Cerebellar nuclear complex (tissue), 1 donor: ENCODE results near the gene ABHD11.
"Not testable (repeated sequence)": the region's sequence is repeated elsewhere in the genome, so short reads cannot be mapped to it uniquely, and the experiment has no call there.

Experiments used
- DNase-seq, 2 experiments: peaks; one replicate each; lab custom pipeline; 2025; lab: John Stamatoyannopoulos, UW

Gene ABHD11

DNA sequence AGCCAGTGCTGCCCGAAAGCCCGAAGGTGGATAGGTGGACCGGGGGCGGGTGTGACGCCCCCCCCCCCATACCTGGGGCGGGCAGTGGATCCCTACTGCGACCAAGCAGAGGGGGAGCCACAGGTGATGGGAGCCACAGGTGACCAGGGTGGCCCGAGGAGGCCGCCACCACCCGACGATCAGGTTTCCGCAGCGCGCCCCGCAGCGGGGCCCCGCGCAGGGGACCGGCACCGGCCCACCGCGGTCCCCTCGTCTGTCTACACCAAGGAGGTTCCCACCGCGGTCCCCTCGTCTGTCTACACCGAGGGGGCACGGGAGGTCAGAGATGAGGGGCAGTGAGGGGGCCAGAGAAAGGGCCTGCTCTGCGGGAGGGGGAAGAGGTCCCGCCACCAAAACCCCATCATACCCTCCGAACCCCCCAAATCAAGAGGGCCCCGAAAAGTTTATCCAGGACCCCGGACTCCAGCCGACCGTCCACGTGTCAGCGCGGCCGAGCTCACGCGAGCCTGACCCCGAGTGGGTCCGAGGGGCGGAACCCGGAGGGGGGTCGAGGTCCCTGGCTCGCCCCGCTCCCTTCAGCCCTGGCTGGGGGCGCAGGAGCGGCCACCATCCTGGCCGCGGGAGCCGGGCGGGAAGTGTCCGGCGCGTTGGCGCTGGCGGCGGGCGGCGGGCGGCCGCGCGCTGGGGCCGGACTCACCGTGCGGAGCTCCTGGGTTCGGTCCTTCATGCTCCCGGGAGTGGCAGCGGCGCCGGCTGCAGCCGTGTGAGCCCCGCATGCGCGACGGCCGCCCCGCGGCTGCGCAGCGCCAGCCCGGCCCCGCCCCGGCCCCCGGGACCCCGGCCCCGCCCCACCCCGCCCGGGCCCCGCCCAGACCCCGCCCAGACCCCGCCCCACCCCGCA, 19.4 kb downstream of the ABHD11 start, which contains the start of gene STX1A:
Gene STX1A (minus strand): TSS at position 765 of the 901 bp plus-strand sequence. CDS start 38 bp downstream, at position 727.
- DNase-seq, result no peak

DNA sequence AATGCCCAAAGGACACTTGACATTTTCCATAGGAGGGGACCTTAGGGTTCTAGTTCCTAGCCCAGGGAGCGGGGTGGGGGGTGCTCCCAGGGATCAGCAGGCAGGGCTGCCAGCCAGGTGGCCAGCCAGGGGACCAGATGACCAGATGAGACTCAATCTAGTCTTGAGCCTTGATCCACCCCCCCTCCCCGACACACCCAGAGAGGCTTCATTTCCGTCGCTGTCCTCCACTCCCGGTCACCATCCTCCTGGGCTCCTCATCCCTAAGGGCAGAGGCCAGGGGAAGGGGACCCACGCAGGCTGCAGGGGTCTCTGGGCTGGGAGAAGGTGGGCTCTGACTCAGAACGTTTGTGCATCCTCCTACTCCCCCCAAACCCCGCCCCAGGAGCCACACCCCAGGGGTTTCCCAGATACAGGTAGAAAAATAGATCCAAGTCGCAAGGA, 20.1 kb downstream of the ABHD11 start:
- DNase-seq, result no peak

DNA sequence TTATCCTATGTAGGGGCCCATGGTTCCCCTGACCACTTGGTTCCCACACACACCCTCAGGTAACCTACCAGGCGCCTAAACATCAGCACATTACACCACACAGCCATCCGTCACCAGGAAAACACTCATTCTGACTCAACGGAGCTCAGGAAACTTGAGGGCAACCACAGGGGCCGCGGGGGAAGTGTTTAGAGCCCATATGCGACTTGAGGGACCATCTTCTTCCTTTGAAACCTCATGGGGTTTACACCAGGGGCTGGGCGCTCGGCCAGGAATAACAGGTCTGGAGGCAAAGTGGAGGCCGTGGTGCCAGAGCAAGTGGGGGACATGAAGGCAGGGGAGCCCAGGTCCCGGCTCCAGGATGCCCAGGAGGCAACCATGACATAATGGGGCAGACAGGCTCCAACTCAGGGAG, 20.6 kb downstream of the ABHD11 start:
- DNase-seq, result no peak

DNA sequence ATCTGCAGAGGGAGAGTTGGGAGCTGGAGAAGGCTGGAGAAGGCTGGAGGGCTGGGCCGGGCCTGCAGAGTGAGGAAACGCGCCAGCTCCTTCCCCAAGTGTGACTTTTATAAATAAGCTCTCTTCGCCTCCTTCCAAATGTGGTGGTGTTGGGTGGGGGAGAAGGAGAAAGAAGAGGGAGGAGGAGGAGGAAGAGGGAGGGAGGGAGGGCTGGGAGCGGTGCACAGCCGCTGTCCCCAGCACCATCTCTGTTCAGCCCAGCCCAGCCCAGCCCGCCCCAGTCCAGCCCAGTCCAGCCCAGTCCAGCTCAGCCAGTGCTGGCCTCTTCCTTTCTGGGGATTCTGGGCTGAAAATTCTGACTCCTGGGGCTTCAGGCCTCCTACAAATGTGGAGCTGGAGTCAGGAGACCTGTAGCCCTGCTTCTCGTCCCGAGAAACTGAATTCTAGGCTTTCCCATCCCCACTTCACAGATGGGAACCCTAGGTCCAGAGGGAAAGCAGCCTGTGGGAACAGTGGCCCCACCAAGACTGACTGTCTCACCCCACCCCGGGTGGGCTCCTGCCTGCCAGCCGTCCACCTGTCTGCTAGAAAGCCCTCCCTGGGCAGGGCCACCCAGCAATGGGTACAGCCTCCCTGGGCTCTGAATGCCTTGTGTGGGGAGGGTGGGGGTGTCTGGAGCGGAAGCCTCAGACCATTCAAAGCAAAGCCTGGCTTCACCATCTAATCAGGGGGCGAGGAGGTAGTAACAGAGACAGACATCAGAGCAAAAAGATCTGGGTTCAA, 21.4 kb downstream of the ABHD11 start:
- no peak for DNase-seq

DNA sequence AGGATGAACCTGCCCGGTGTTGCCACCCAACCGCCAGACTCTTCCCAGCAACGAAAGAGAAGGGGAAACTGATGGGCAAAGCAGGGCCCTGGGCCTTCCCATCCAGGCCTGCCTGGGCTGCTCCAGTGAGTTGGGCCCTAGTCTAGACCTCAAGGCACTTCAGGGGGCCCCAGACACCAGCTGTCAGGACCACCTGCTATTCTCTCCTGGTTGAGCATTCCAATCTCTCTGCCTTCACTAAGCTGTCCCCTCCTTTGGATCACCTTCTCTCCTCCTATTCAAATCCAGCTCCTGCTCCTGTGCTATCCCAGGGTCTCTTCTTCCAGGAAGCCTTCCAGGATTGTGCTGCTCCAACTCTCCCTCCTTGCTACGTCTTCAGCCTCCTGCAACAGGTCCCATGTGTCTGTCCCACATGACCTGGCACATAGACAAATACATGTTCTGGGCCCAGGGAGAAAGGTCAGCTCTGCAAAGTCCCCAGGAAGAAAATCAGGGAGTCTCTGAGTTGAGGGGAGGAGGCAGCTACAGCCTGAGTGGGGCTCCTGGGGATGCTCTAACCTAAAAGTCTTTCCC, 22.2 kb downstream of the ABHD11 start:
- DNase-seq, result no peak

DNA sequence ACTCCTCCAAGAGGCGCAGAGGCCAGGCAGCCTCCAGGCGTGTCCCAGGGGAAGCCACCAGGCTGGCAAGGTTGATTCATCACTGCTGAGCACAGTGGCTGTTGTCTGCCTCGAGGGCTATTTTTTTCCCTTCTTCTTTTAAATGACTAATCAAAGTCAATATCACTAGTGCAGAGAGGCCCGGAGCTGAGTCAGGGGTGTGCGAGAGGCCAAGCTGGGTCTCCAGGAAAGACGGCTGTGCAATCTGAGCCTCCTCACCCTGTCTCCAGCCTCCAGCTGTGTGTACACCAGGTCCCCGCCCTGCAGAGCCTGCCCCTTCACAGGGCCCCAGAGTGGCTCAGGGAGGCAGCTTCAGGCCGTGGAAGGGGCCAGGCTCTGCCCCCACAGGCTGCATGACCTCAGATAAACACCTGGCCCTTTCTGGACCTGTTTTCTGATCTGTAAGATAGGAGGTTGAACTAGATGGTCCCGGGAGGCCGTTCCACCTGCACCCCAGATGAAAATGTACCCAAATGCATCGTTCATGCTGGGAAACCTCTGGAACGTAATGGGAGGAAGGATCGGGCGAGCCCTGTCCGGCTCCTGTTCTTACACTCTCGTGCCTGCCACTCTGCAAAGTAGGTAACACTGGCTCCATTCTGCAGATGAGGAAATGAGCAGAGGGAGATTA, 22.8 kb downstream of the ABHD11 start:
- no peak for DNase-seq

DNA sequence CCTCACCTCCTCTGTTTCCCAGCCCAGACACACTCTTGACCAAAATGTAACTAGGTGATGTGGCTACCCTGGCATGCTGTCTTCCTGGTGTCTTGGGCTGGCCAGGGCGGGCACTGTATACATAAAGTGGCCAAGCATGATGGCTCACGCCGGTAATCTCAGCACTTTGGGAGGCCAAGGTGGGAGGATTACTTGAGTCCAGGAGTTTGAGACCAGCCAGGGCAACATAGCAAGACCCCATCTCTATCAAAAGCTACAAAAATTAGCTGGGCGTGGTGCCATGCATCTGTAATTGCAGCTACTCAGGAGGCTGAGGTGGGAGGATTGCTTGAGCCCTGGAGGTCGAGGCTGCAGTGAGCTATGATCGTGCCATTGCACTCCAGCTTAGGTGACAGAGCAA, 25.3 kb downstream of the ABHD11 start:
- DNase-seq, result not testable (repeated sequence)

DNA sequence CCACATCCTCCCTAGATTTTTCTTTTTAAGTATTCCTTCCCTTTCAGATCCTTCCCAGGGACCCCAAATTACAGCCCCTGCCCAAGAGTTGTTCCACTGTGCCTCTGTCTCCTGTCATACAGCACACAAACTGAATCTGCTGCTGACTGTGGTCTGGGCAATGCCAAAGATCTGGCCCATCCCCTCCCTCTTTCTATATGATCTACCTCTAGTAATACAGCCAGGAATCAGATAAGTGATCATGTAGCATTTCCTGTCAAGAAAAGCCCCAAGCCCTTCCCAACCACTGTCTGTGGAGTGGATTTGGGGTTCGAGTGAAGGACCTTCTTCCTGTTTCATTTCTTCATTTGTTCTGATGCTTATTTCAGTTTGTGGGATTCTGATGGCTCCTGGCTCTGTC, 25.8 kb downstream of the ABHD11 start:
- no peak for DNase-seq

DNA sequence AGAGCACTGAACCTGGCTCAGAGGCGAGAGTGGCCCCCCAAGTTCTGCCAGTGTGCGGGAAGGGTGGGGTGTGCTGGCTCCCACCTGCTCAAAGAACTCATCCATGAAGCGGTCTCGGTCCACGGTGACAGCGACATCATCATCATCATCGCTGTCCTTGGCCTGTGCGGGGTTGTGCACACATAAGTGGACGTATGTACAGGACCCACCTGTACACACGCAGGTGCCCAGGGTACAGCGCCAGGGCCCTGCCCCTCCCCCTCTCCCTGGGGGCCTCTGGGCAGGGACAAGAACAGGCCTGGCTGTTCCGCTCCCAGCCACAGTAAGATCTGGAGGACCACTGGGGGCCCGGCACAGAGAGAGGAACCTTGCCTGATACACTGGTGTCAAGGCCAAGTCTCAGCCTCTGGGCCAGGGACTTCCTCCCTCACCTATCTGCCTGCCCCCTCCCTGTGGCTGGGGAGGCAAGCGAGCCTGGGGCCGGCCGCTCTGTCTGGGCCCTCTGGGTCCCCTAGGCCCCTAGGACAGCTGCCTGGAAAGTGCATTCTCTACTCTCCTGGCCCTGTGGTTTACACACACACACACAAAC, 29.5 kb downstream of the ABHD11 start:
- no peak for DNase-seq

DNA sequence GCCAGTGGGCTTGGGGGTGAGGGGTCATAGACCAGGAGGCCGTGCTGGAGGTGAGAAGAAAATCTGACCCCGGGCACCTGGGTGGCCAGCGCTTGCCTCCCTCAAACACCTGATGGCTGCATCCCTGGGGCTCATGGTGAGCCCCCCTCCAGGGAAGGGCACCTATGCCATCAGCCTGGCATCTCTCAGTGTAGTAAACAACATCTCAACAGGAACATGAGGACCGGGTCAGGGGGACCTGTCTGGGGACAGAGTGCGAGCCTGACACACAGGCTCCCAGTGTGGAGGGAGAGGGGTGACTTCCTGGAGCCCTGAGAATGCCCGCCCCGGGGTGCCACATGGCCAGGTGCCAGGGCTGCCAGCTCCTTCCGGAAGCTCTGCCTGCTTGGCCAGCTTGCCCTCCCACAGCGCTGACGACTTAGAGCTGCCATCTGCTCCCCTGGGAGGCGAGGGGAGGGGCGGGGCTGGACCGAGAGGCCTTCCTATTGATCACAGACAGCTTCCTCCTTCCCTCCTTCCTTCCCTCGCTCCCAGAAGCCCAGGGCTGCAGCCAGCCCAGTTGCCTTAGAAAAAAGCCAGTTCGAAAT, 31.5 kb downstream of the ABHD11 start:
- no peak for DNase-seq

DNA sequence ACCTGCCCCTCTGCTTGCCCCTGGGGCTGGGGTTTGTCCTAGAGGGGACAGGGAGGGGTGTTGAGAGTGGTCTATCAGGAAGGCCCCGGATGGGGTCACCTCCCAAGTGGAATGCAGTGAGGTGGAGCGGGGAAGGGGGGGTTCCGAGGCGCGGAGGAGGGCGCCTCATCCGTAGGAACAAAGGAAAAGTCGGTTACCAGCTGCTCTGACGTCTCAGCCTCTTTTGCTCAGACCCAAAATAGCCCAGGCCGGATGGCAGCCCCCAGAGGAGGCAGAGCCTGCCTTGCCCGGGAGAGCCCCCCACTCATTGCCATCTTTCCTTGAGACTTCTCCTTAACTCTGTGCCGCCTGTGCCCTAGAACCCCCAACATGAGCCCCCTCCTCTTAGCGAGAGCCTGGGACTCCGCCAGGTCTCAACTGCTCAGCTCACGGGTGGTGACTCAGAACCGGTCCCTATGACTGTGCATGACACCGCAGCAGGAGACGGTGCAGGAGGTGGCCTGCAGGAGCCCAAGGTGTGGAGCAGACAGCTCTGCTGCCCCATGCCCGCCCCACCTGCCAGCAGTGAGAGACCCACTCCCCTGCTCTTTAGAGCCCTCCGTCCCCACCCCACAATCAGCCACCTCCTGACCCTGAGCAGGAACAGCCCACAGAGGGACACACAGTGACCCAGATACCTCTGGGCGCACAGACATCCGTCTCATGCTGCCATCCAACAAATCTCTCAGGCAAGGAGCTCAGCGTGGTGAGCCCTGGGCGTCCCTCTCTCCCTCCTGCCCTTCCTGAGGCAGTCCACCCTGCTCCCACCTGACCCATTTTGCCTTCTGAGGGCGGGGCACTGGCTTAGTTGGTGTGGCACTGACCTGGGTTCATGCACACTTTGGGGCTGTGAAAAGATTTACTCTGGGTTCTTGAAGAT, 32.2 kb downstream of the ABHD11 start:
- no peak for DNase-seq

DNA sequence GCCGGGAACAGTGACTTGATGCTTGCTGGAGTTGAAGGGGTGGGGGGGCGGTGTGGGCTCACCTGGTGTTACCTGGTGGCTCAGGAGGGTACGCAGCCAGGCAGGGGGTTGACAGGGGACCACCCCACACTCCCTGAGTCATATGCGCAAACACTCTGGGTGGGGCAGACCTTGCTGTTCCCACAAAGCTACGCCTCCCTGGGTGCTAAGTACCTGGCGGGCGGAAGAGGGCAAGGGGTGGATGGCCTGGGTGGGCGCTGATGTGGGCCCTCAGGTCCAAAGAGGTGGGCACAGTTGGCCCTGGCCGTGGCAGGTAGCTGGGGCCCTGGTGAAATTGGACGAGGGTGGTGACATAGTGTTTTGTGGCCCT, 33.1 kb downstream of the ABHD11 start:
- no peak for DNase-seq

DNA sequence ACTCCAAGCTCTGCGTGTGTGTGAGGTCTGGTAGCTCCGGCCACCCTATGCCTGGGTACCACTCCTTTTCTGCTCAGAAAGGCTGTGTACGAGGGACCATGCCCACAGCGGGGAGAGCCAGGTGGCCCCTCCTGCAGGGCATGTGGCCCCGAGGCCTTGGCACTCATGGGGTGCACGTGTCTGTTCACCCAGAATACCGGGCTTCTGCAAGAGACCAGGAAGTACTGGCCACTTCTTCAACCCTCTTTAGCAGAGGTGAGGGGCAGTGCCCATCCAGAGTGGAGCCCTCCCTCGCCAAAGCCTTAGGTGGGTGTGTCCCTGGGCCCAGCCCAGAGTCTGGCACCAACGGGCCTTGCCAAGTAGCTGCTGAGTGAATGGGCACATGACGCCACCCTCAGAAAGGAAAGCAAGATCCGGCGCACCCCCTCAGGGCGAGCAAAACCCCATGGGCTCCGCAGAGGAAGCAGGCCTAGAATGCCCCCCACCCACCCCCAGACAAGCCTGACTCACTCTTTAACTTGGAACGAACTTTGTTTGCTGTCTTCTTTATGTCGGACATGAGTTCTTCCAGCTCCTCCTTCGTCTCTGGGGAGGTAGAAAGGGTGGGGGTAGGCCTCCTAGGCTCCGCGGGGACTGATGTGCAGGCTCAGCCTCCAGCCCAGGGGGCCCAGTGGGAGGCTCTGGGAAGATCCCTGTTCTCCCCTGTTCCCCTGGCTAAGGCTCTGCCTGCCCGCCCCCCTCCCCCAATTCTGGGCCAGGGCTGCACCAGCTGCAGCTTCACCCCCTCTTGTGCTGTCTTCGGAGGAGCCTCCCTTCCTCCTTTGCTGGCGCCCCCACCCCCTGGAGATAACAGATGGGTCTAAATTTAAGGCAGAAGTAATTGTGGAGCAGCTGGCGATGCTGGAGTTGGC, 33.7 kb downstream of the ABHD11 start:
- no peak for DNase-seq

DNA sequence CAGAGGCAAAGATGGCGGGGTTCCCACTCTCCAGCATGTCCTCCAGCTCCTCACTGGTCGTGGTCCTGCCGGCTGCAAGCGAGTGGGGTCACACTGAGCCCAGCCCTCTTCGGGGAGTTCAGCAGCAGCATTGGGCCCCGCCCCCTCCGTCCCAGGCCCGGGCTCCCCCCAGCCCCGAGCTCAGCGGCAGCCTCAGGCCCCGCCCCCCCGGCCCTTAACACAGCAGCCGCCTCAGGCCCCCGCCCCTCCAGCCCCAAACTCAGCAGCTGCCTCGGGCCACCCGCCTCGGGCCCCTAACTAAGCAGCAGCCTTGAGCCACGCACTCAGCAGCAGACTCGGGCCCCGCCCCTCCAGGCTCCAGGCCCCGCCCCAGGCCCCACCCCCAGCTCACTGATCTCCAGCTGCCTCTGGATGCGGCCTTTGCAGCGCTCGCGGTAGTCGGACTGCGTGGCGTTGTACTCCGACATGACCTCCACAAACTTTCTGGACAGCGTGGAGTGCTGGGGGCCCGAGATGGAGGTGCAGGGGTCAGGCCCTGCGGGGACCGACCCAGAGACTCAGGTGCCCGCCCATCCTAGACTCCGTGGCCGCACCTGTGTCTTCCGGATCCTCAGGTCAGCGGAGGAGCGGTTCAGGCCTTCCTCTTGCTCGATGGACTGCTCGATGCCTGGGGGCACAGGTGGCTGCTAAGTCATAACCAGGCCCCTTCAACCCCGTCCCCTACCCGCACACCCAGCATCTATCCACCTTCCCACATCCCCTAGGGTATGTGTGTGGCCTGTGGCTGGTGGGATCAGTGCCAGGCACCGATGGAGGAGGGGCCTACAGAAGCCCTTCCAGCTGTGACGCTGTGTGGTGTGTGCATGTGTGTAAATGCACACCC, 34.6 kb downstream of the ABHD11 start:
- no peak for DNase-seq

DNA sequence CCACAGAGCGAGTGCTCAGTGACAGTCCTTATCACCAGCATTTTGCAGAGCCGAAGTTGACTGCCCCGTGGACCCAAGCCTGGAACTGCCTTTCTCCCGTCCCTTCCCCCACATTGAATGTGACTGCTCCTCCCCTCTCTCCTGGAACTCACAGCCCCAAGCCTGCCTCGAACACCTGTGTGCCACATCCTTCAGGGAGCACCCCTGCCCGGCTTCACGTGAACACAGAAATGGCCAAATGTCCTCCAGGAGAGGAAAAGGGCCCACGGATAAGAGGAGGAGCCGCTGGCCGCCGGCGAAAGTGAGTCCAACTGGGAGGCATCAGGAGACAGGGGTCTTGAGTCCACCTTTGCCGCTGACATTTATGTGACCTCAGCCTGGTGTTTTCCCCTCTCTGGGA, 35.4 kb downstream of the ABHD11 start:
- no peak for DNase-seq

DNA sequence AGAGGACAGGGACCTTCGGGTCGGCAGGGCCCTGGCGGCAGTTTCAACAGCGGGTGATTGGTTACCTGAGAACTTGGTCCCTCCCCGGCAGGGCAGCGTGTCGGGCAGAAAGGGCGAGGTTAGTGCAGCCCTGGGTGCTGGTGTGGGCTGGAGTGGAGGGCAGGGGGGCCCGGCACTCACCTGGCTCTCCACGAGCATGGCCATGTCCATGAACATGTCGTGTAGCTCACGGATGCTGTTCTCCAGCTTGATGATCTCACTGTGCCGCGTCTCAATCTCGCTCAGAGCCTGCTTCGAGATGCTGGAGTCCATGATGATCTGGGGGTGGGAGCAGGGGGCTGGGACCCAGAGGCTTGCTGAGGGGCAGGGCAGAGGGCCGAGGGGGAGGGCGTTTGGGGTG, 35.9 kb downstream of the ABHD11 start:
- DNase-seq, result no peak

DNA sequence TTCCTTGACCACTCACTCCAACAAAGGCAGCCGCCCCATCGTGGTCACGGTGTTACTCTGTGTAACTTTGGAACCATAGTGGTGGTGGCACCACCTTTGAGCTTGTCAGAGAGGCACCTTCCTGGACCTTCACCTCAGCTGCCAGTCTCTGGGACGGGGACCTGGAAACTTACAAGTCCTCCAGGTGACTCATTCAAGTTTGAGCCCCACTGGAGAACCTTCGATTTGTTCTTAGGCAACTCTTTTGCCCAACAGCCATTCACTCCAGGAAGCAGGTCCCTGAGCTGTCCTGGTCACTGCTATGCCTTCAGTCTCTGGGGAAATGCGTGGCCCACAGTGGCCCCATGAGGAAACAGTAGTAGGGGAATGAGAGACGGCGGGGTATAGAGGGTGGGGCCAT, 36.4 kb downstream of the ABHD11 start:
- DNase-seq, result no peak

DNA sequence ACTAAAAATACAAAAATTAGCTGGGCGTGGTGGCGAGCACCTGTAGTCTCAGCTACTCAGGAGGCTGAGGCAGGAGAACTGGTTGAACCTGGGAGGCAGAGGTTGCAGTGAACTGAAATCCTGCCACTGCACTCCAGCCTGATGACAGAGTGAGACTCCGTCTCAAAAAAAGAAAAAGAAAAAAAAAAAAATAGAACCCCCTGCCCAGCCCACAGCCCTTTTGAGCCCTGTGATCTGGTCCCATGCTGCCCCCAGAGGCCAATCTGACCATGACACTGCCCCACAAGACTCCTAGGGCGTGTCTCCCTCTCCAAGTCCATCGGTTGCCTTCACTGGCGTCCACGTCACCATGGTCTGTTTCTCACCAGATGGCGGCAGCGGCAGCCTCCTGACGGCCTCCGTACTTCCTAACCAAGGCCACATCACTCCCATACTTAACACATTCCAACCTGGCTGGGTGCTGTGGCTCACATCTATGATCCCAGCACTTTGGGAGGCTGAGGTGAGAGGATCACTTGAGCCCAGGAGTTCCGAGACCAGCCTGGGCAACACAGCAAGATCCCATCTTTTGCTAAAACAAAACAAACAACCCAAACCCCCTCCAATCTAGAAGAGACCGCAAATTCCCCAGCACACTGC, 37.1 kb downstream of the ABHD11 start:
- DNase-seq, result no peak
